HG02981 (cell line): Measurements from ENCODE around the gene TRIP6.
A peak's percentile ranks its signal among the peaks of the same experiment; 100 is the strongest.

Source experiments
- ATAC-seq: cut with Tn5 transposase; IDR thresholded peaks from one replicate; pipeline ENCODE4 v1.9.1; 2021; ENCODE audit warnings: mild to moderate bottlenecking, moderate library complexity; ENCODE audit not compliant: unreplicated experiment

TRIP6 gene

GRCh38 chr7:100873599-100874299 is 6.6 kb downstream of the TRIP6 start:
- no peak for ATAC-seq

- no peak for ATAC-seq
These were observed 7.1 kb downstream of the TRIP6 start for GRCh38 chr7:100874300-100874576.

GRCh38 chr7:100874577-100875355 is 7.6 kb downstream of the TRIP6 start, which contains the start of gene SRRT:
SRRT (plus strand) TSS chr7:100875103; CDS start chr7:100875591, 488 bp downstream.
- ATAC-seq, result peak; percentile 89

GRCh38 chr7:100875356-100875751 is 8.2 kb downstream of the TRIP6 start:
- ATAC-seq, result peak; percentile 17

- ATAC-seq, result no peak
These were observed 10.8 kb downstream of the TRIP6 start for GRCh38 chr7:100878013-100878412.

GRCh38 chr7:100878685-100879084 is 11.5 kb downstream of the TRIP6 start:
- no peak for ATAC-seq

- no peak for ATAC-seq
These were observed 12.6 kb downstream of the TRIP6 start for GRCh38 chr7:100879685-100880261.

GRCh38 chr7:100880645-100881044 is 13.5 kb downstream of the TRIP6 start:
- no peak for ATAC-seq

- no peak for ATAC-seq
These were observed 13.9 kb downstream of the TRIP6 start for GRCh38 chr7:100881136-100881535.

GRCh38 chr7:100882201-100882600 is 15.0 kb downstream of the TRIP6 start:
- no peak for ATAC-seq

- ATAC-seq, result no peak
These were observed 15.8 kb downstream of the TRIP6 start for GRCh38 chr7:100882785-100883526.

GRCh38 chr7:100884736-100885439 is 17.7 kb downstream of the TRIP6 start:
- ATAC-seq, result no peak

- no peak for ATAC-seq
These were observed 18.4 kb downstream of the TRIP6 start for GRCh38 chr7:100885440-100886141.

- ATAC-seq, result no peak
These were observed 19.2 kb downstream of the TRIP6 start for GRCh38 chr7:100886142-100886935.

GRCh38 chr7:100886936-100887515 is 19.8 kb downstream of the TRIP6 start:
- ATAC-seq, result no peak

- ATAC-seq, result peak; percentile 40
These were observed 20.5 kb downstream of the TRIP6 start for GRCh38 chr7:100887516-100888290.

GRCh38 chr7:100888291-100888987 is 21.3 kb downstream of the TRIP6 start:
- no peak for ATAC-seq
